ENCODE measurements around the gene FGF18. TPM values are rescaled to one million over a fixed set of nuclear protein-coding genes. Genes with fewer than 3 reads are reported as not detected.

Gene FGF18
- total and polyA plus RNA-seq, 12 donors = 0.14 to 1.5 (median 0.30) TPM

- Histone ChIP-seq H3K4me3 (no peak overlapping the region), H3K27me3 (no peaks in the 10 kb centered on the region), H3K27ac (no peak overlapping the region), H3K4me1 (replicated peaks in 1 of 2) (no peaks in the 10 kb centered on the region), H3K36me3 (replicated peaks in 1 of 2) (no peaks in the 10 kb centered on the region), H3K9me3 (replicated peaks in 1 of 3) (no peaks in the 10 kb centered on the region)
- 89 to 93% (median 92%) methylated on average over 16 of the region's 16 CpGs for WGBS, 4 donors
- no peak for DNase-seq
- intact Hi-C loops (cut with DNase I) = no loop called here
- TF ChIP-seq POLR2A (IDR thresholded peaks at IDR 0.05) = no peak
These were observed 54.9 kb downstream of the FGF18 start for GRCh38 chr5:171474230-171474813.

GRCh38 chr5:171475596-171475995 lies 56.1 kb downstream of the FGF18 start:
- Histone ChIP-seq H3K4me1 (replicated peaks in 1 of 2) (no peaks in the 10 kb centered on the region), H3K9me3 (replicated peaks in 1 of 3) (no peaks in the 10 kb centered on the region), H3K27me3 (no peaks in the 10 kb centered on the region), H3K4me3 (no peak overlapping the region), H3K27ac (no peak overlapping the region), H3K36me3 (replicated peaks in 1 of 2) (no peaks in the 10 kb centered on the region)
- intact Hi-C loops (cut with DNase I) = no loop called here
- no peak for DNase-seq
- TF ChIP-seq CTCF (IDR thresholded peaks at IDR 0.05) (no peak), POLR2A (IDR thresholded peaks at IDR 0.05) (no peak)

GRCh38 chr5:171476701-171477100 lies 57.3 kb downstream of the FGF18 start:
- intact Hi-C loops (cut with DNase I) = no loop called here
- Histone ChIP-seq H3K9me3 (replicated peaks in 1 of 3) (no peaks in the 10 kb centered on the region), H3K27ac (no peak overlapping the region), H3K4me1 (replicated peaks in 1 of 2) (no peaks in the 10 kb centered on the region), H3K36me3 (replicated peaks in 1 of 2) (no peaks in the 10 kb centered on the region), H3K4me3 (no peak overlapping the region), H3K27me3 (no peaks in the 10 kb centered on the region)
- DNase-seq = no peak
- no peak for TF ChIP-seq POLR2A (IDR thresholded peaks at IDR 0.05)
- no peak for TF ChIP-seq CTCF (IDR thresholded peaks at IDR 0.05)
- WGBS, 4 donors = 94 to 100% (median 98%) methylated on average over 1 of the region's 1 CpG

GRCh38 chr5:171477101-171477500 lies 57.7 kb downstream of the FGF18 start:
- no peak for DNase-seq
- Histone ChIP-seq H3K4me1 (replicated peaks in 1 of 2) (no peaks in the 10 kb centered on the region), H3K27ac (no peak overlapping the region), H3K27me3 (no peaks in the 10 kb centered on the region), H3K9me3 (replicated peaks in 1 of 3) (no peaks in the 10 kb centered on the region), H3K4me3 (no peak overlapping the region), H3K36me3 (replicated peaks in 1 of 2) (no peaks in the 10 kb centered on the region)
- TF ChIP-seq POLR2A (IDR thresholded peaks at IDR 0.05) = no peak
- TF ChIP-seq CTCF (IDR thresholded peaks at IDR 0.05) = no peak
- 67 to 78% (median 70%) methylated on average over 2 of the region's 2 CpGs for WGBS, 4 donors
- intact Hi-C loops (cut with DNase I) = no loop called here

- Histone ChIP-seq H3K9me3 (replicated peaks in 1 of 3) (no peaks in the 10 kb centered on the region), H3K27ac (no peak overlapping the region), H3K4me3 (no peak overlapping the region), H3K4me1 (replicated peaks in 1 of 2) (no peaks in the 10 kb centered on the region), H3K27me3 (no peaks in the 10 kb centered on the region), H3K36me3 (replicated peaks in 1 of 2) (no peaks in the 10 kb centered on the region)
- 84 to 93% (median 87%) methylated on average over 3 of the region's 3 CpGs for WGBS, 4 donors
- intact Hi-C loops (cut with DNase I) = no loop called here
- no peak for DNase-seq
- TF ChIP-seq POLR2A (IDR thresholded peaks at IDR 0.05) (no peak), CTCF (IDR thresholded peaks at IDR 0.05) (no peak)
These were observed 58.2 kb downstream of the FGF18 start for GRCh38 chr5:171477666-171478065.
